OCI-LY1 (cell line): ENCODE results near the gene CFAP57.

Experiments used
- H2AFZ ChIP-seq: fragments of 200-600 bp; sonication (generic), shearing (Covaris generic); 2 replicates; pipeline ENCODE4 v1.6.0; 2014; ENCODE audit warnings: antibody characterized with exemption, mild to moderate bottlenecking, low read length
- H3F3A ChIP-seq: fragments of 200-600 bp; sonication (generic), shearing (Covaris generic); 2 replicates; pipeline ENCODE4 v1.6.0; 2014; ENCODE audit warnings: mild to moderate bottlenecking, antibody characterized with exemption, low read length, moderate library complexity; ENCODE audit not compliant: insufficient read depth
- H3K27ac ChIP-seq: fragments of 200-600 bp; sonication (generic); 2 replicates; pipeline ENCODE4 v1.5.1; 2014; ENCODE audit warnings: low read length, mixed run types, mild to moderate bottlenecking, low read depth; ENCODE audit not compliant: poor library complexity, severe bottlenecking
- H3K27me3 ChIP-seq: fragments of 200-600 bp; sonication (generic); 2 replicates; pipeline ENCODE4 v1.6.0; 2014; ENCODE audit warnings: antibody characterized with exemption, mild to moderate bottlenecking, low read length, moderate library complexity; ENCODE audit not compliant: insufficient read depth
- H3K36me3 ChIP-seq: fragments of 200-600 bp; sonication (generic); 2 replicates; pipeline ENCODE4 v1.6.1; 2014; ENCODE audit warnings: mild to moderate bottlenecking, antibody characterized with exemption, low read length, moderate library complexity, mixed read lengths; ENCODE audit not compliant: insufficient read depth
- H3K4me1 ChIP-seq: fragments of 200-600 bp; sonication (generic); 2 replicates; pipeline ENCODE4 v1.5.1; 2014; ENCODE audit warnings: mild to moderate bottlenecking, low read length, moderate library complexity; ENCODE audit not compliant: insufficient read depth, severe bottlenecking
- H3K4me2 ChIP-seq: fragments of 200-600 bp; sonication (generic), shearing (Covaris generic); 2 replicates; pipeline ENCODE4 v1.6.1; 2014; ENCODE audit warnings: low read length
- H3K4me3 ChIP-seq: fragments of 200-600 bp; sonication (generic); 2 replicates; pipeline ENCODE4 v1.5.1; 2014; ENCODE audit warnings: low read length, low read depth, mild to moderate bottlenecking, mixed read lengths; ENCODE audit not compliant: poor library complexity, severe bottlenecking
- H3K79me2 ChIP-seq: fragments of 200-600 bp; shearing (Covaris generic); 2 replicates; pipeline ENCODE4 v1.6.1; 2016; ENCODE audit warnings: mixed run types, low read length, mixed read lengths; ENCODE audit not compliant: insufficient read depth
- H3K9ac ChIP-seq: fragments of 200-600 bp; sonication (generic), shearing (Covaris generic); 2 replicates; pipeline ENCODE4 v1.6.1; 2014; ENCODE audit warnings: mild to moderate bottlenecking, low read length, mixed read lengths
- H3K9me2 ChIP-seq: fragments of 200-600 bp; sonication (generic), shearing (Covaris generic); 2 replicates; pipeline ENCODE4 v1.6.1; 2014; ENCODE audit warnings: low read depth, mild to moderate bottlenecking, low read length, mixed read lengths
- H3K9me3 ChIP-seq: fragments of 200-600 bp; shearing (Covaris generic); 2 replicates; pipeline ENCODE4 v1.6.1; 2014; ENCODE audit warnings: low read length, mixed read lengths
- H4K20me1 ChIP-seq: fragments of 200-600 bp; sonication (generic), shearing (Covaris generic); 2 replicates; pipeline ENCODE4 v1.6.0; 2016; ENCODE audit warnings: mild to moderate bottlenecking, low read length; ENCODE audit not compliant: insufficient read depth
- CTCF ChIP-seq: fragments of 200-600 bp; sonication (generic), shearing (Covaris generic); IDR thresholded peaks from 2 replicates; pipeline ENCODE4 v1.5.1; 2017; ENCODE audit warnings: mild to moderate bottlenecking, antibody characterized with exemption, low read length, moderate library complexity, mixed read lengths
- EZH2 ChIP-seq: fragments of 200-600 bp; sonication (generic), shearing (Covaris generic); IDR thresholded peaks from 2 replicates; pipeline ENCODE4 v1.8.0; 2017; ENCODE audit warnings: borderline replicate concordance, mixed run types, mild to moderate bottlenecking, antibody characterized with exemption, low read length, moderate library complexity, mixed read lengths

The CFAP57 gene

DNA sequence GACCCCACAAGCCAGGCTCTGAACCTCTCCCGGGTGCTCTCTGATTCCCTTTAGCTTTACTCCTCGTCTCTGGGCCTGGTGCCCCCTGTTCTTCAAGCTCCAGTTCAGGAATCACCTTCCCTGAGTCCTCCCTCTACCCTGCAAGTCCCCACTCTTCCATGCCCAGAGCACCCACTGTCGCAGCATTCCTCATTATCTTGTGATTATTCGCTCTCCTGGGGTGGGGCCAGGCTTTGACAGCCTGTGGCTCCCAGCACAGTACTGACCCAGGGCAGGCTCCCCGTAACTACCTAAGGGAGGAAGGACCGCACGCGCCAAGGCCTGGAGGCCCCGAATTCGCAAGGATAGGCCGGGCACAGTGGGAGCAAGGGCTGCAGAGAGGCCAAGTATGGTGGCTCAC, 114.0 kb downstream of the CFAP57 start:
- H3K36me3 ChIP-seq = no peaks in the 10 kb centered on the region
- no peaks in the 10 kb centered on the region for H3K4me1 ChIP-seq
- no peaks in the 10 kb centered on the region for H3K9me3 ChIP-seq
- H3K9ac ChIP-seq = no peak overlapping the region
- TF ChIP-seq EZH2 = no peak
- no peak for TF ChIP-seq CTCF
- H3K79me2 ChIP-seq = no peaks in the 10 kb centered on the region
- H4K20me1 ChIP-seq = no peaks in the 10 kb centered on the region
- no peaks in the 10 kb centered on the region for H3K9me2 ChIP-seq
- H3K4me2 ChIP-seq = no peak overlapping the region
- H3K27me3 ChIP-seq = no peaks in the 10 kb centered on the region
- no peak overlapping the region for H2AFZ ChIP-seq
- no peak overlapping the region for H3K4me3 ChIP-seq
- no peak overlapping the region for H3K27ac ChIP-seq
- H3F3A ChIP-seq = no peaks in the 10 kb centered on the region

GRCh38 chr1:43286533-43286932, 114.4 kb downstream of the CFAP57 start:
- no peaks in the 10 kb centered on the region for H3K27me3 ChIP-seq
- no peak for TF ChIP-seq EZH2
- no peak for TF ChIP-seq CTCF
- no peak overlapping the region for H3K27ac ChIP-seq
- H3F3A ChIP-seq = no peaks in the 10 kb centered on the region
- H4K20me1 ChIP-seq = no peaks in the 10 kb centered on the region
- no peaks in the 10 kb centered on the region for H3K9me2 ChIP-seq
- no peaks in the 10 kb centered on the region for H3K9me3 ChIP-seq
- H3K36me3 ChIP-seq = no peaks in the 10 kb centered on the region
- H2AFZ ChIP-seq = no peak overlapping the region
- no peak overlapping the region for H3K9ac ChIP-seq
- no peak overlapping the region for H3K4me2 ChIP-seq
- no peak overlapping the region for H3K4me3 ChIP-seq
- no peaks in the 10 kb centered on the region for H3K4me1 ChIP-seq
- no peaks in the 10 kb centered on the region for H3K79me2 ChIP-seq

DNA sequence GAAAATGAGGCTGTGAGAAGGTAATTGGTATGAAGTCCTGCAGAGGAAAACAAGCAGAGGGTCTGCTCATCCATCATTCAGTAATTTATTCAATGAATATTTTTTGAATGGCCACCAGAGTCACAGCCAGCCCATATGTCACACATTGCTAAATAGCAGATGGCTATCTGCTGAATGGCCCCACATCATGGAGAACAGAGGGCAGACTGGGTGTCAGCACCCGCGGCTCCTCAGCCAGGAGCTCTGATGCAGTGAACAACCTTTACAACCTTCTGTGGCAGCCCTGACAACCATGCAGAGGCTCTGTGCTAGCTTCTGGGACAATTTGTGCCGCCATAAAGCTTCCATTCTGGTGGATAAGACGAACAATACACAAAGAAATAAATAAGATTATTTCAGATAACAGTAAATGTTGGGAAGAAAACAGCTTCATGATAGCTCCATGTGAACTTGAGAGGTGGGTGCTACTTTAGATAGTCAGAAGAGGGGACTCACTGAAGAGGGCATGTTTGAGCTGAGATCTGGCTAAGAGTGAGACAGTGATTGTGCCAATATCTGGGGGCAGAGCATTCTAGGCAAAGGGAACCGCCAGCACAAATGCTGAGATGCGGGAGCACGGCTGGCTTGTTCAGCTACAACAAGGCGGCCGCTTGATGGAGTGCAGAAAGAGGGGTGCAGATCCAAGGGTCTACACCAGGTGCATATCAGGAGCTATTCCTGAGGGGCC, 116.1 kb downstream of the CFAP57 start:
- H3K27me3 ChIP-seq = no peaks in the 10 kb centered on the region
- no peak overlapping the region for H3K4me2 ChIP-seq
- H3K27ac ChIP-seq = no peak overlapping the region
- H3K9me2 ChIP-seq = no peaks in the 10 kb centered on the region
- H3K36me3 ChIP-seq = no peaks in the 10 kb centered on the region
- TF ChIP-seq CTCF = no peak
- TF ChIP-seq EZH2 = no peak
- no peak overlapping the region for H3K9ac ChIP-seq
- H3F3A ChIP-seq = no peaks in the 10 kb centered on the region
- no peak overlapping the region for H3K4me3 ChIP-seq
- no peaks in the 10 kb centered on the region for H3K79me2 ChIP-seq
- no peak overlapping the region for H2AFZ ChIP-seq
- no peaks in the 10 kb centered on the region for H4K20me1 ChIP-seq
- H3K4me1 ChIP-seq = no peaks in the 10 kb centered on the region
- no peaks in the 10 kb centered on the region for H3K9me3 ChIP-seq
